Stimulated activated CD4-positive, alpha-beta T cell treated with anti-CD3 and anti-CD28 coated beads, Interleukin-4, amount 100 ng/mL, for 4 hours (primary cell): ENCODE data around the gene MOV10L1.
A peak's percentile ranks its signal among the peaks of the same experiment; 100 is the strongest.
"Not testable (repeated sequence)": the region's sequence is repeated elsewhere in the genome, so short reads cannot be mapped to it uniquely, and the experiment has no call there.

Source experiments
- DNase-seq, 2 experiments: peaks; one replicate each; pipeline ENCODE4 v3.0.0-alpha.2; 2020

The MOV10L1 gene

GRCh38 chr22:50081426-50082196 is 8.2 kb upstream of the MOV10L1 start:
- no peak for DNase-seq

- no peak for DNase-seq
Measured at GRCh38 chr22:50082197-50082715, 7.5 kb upstream of the MOV10L1 start.

GRCh38 chr22:50082961-50083461 is 6.8 kb upstream of the MOV10L1 start:
- no peak for DNase-seq

- no peak for DNase-seq
Measured at GRCh38 chr22:50083462-50084079, 6.2 kb upstream of the MOV10L1 start.

- DNase-seq: no peak
Measured at GRCh38 chr22:50084080-50084477, 5.7 kb upstream of the MOV10L1 start.

GRCh38 chr22:50084614-50085021 is 5.2 kb upstream of the MOV10L1 start:
- no peak for DNase-seq

GRCh38 chr22:50085211-50085972 is 4.4 kb upstream of the MOV10L1 start, which contains the start of gene MLC1:
Gene MLC1, minus strand, starts transcription at chr22:50085426. Its CDS starts 524 bp downstream, at chr22:50084902.
- peak in 1 of 2 experiments; percentile 6 for DNase-seq

- no peak for DNase-seq
Measured at GRCh38 chr22:50086526-50086925, 3.3 kb upstream of the MOV10L1 start.

GRCh38 chr22:50086975-50087374 is 2.8 kb upstream of the MOV10L1 start:
- DNase-seq: not testable (repeated sequence)

- no peak for DNase-seq
Measured at GRCh38 chr22:50087646-50088045, 2.2 kb upstream of the MOV10L1 start.

- no peak for DNase-seq
Measured at GRCh38 chr22:50088096-50088495, 1.7 kb upstream of the MOV10L1 start.

GRCh38 chr22:50089231-50089630 is 575 bp upstream of the MOV10L1 start:
- DNase-seq: no peak

GRCh38 chr22:50090412-50090714 is 557 bp downstream of the MOV10L1 start:
- DNase-seq: no peak

GRCh38 chr22:50091092-50091768 is 1.4 kb downstream of the MOV10L1 start:
- DNase-seq: no peak

- DNase-seq: no peak
Measured at GRCh38 chr22:50092342-50092741, 2.5 kb downstream of the MOV10L1 start.

- no peak for DNase-seq
Measured at GRCh38 chr22:50098052-50098451, 8.2 kb downstream of the MOV10L1 start.

- no peak for DNase-seq
Measured at GRCh38 chr22:50101870-50102565, 12.2 kb downstream of the MOV10L1 start.

- DNase-seq: no peak
Measured at GRCh38 chr22:50102946-50103345, 13.1 kb downstream of the MOV10L1 start.

- DNase-seq: no peak
Measured at GRCh38 chr22:50104141-50104544, 14.3 kb downstream of the MOV10L1 start.

- DNase-seq: no peak
Measured at GRCh38 chr22:50105208-50106100, 15.6 kb downstream of the MOV10L1 start.

- DNase-seq: no peak
Measured at GRCh38 chr22:50107529-50107928, 17.7 kb downstream of the MOV10L1 start.
